Common myeloid progenitor, CD34-positive (primary cell): ENCODE measurements around the gene CASKIN2.

Source experiments
- CTCF ChIA-PET: fragments of 350-600 bp; sonication (Branson Sonifier 250); formaldehyde crosslinking; loops from one replicate; lab custom pipeline; 2021; ENCODE audit warnings: antibody characterized with exemption; lab: Charles Lee
- POLR2A ChIA-PET: fragments of 350-600 bp; sonication (Branson Sonifier 250); formaldehyde crosslinking; loops from one replicate; lab custom pipeline; 2021; ENCODE audit warnings: antibody characterized with exemption; lab: Charles Lee
- DNase-seq, 3 donors: peaks; one replicate each; pipeline versions ENCODE4 v3.0.0 to v3.0.0-alpha.2; 2013
- H3K27ac ChIP-seq, 2 experiments: 1 replicate in 1 of 2; 2 replicates in 1 of 2; pipeline ENCODE4 v1.7.0; 2013; ENCODE audit warnings: inconsistent platforms in 2 of 2, low read length in 2 of 2, mild to moderate bottlenecking in 2 of 2, low read depth in 1 of 2, moderate library complexity in 1 of 2; ENCODE audit not compliant: severe bottlenecking in 2 of 2, insufficient read depth in 1 of 2, poor library complexity in 1 of 2
- H3K27me3 ChIP-seq, 5 experiments: replicated peaks in 2 of 5; 1 replicate in 3 of 5; 2 replicates in 2 of 5; pipeline versions ENCODE4 v1.6.1 to v1.7.0; 2013; ENCODE audit warnings: low read length in 4 of 5, mild to moderate bottlenecking in 2 of 5, moderate library complexity in 2 of 5, inconsistent platforms in 1 of 5; ENCODE audit not compliant: insufficient read depth in 5 of 5, control insufficient read depth in 4 of 5
- H3K36me3 ChIP-seq, 4 experiments: 1 replicate in 2 of 4; 2 replicates in 2 of 4; pipeline versions ENCODE4 v1.6.1 to v1.7.0; 2013; ENCODE audit warnings: low read length in 3 of 4, control low read depth in 1 of 4, mild to moderate bottlenecking in 1 of 4; ENCODE audit not compliant: control insufficient read depth in 4 of 4, insufficient read depth in 4 of 4
- H3K4me1 ChIP-seq, 4 experiments: 1 replicate in 3 of 4; 2 replicates in 1 of 4; pipeline versions ENCODE4 v1.6.1 to v1.7.1; 2013; ENCODE audit warnings: low read length in 3 of 4, mild to moderate bottlenecking in 3 of 4, control low read depth in 1 of 4, inconsistent platforms in 1 of 4, moderate library complexity in 1 of 4; ENCODE audit not compliant: control insufficient read depth in 4 of 4, insufficient read depth in 4 of 4; ENCODE audit errors: control extremely low read depth in 1 of 4
- H3K4me3 ChIP-seq, 7 experiments: 1 replicate in 4 of 7; 2 replicates in 3 of 7; pipeline versions ENCODE4 v1.5.1 to v1.7.0; 2013; ENCODE audit warnings: mild to moderate bottlenecking in 7 of 7, low read length in 6 of 7, moderate library complexity in 6 of 7, inconsistent platforms in 2 of 7, low read depth in 2 of 7, control low read depth in 1 of 7; ENCODE audit not compliant: insufficient read depth in 4 of 7, control insufficient read depth in 1 of 7; ENCODE audit errors: extremely low read depth in 1 of 7
- H3K9me3 ChIP-seq, 5 experiments: 1 replicate in 4 of 5; 2 replicates in 1 of 5; pipeline versions ENCODE4 v1.6.1 to v1.7.1; 2013; ENCODE audit warnings: low read length in 4 of 5, mild to moderate bottlenecking in 2 of 5, inconsistent platforms in 1 of 5, low read depth in 1 of 5, moderate library complexity in 1 of 5; ENCODE audit not compliant: control insufficient read depth in 4 of 5, insufficient read depth in 2 of 5; ENCODE audit errors: control extremely low read depth in 1 of 5
- WGBS: methylation state at CpG from one replicate; pipeline ENCODE4 v1.1.5; 2013; ENCODE audit not compliant: insufficient coverage; 5-methylcytosine and 5-hydroxymethylcytosine counted together

The CASKIN2 gene

DNA sequence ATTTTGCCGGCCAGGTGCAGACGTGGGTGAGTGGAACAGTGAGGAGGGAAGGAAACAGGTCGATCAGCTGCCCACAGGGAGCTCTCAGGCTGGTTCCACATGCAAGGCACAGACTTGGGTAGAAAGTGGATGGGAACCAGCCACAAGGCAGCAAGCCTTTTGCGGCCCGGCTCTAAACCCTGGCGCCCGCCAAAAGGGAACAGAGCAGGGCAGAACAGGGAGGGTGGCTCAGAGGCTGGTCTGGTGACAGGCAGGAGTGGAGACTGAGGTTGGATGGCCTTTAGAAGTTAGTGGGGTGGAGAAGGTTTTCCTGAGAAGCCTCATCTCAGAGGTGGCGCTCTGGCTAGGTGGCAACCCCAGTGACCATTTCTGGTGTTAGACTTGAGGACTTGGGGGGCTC, 20.5 kb upstream of the CASKIN2 start:
- POLR2A ChIA-PET = no interaction called here
- H3K4me3 ChIP-seq = no peak overlapping the region
- H3K36me3 ChIP-seq = no peaks in the 10 kb centered on the region
- WGBS = 97% methylated on average over 8 of the region's 8 CpGs
- no peaks in the 10 kb centered on the region for H3K9me3 ChIP-seq
- H3K4me1 ChIP-seq = peaks cover 0 to 18% (median 14%) of the 10 kb centered on the region in 4 experiments
- DNase-seq = no peak
- no peaks in the 10 kb centered on the region for H3K27me3 ChIP-seq
- CTCF ChIA-PET = interaction anchor here (0.7 to 1.9 kb wide), 2 partner anchors 19 to 27 kb away, joined by 3 to 6 read pairs; partner anchors contain the start of gene TSEN54
- H3K27ac ChIP-seq = peak overlapping the region in 1 of 2 experiments; percentile 54

DNA sequence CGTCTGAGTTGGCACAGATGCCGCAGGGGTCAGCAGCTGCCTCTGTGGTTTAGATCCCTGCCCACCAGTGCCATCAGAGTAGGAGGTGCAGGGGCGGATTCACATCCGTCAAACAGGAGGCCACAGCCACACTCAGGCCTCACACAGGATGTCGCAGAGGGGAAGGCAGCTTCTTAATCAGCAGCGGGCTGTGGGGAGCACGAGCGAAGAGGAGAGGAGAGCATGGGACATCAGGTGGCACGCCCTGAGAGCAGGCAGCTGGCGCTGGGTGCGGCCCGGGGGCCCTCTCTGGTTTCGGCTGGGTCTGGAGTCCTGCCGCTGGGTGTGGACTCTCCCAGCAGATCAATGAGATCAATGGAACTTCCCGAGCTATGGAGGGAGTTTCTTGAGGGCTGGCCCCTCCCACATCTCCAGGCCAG, 19.8 kb upstream of the CASKIN2 start:
- Histone ChIP-seq H3K36me3 (no peaks in the 10 kb centered on the region), H3K27me3 (no peaks in the 10 kb centered on the region), H3K27ac (peak overlapping the region in 1 of 2 experiments; percentile 54), H3K4me3 (peak overlapping the region in 3 of 7 experiments; percentile 2 to 42 (median 36)), H3K4me1 (peaks cover 0 to 18% (median 14%) of the 10 kb centered on the region in 4 experiments), H3K9me3 (no peaks in the 10 kb centered on the region)
- ChIA-PET POLR2A (interaction anchor here (0.6 kb wide), 1 partner anchor 131 kb away, joined by 6 read pairs; no protein-coding TSS in a partner anchor), CTCF (interaction anchor here (0.7 to 1.9 kb wide), 5 partner anchors 9 to 46 kb away, joined by 3 to 6 read pairs (median 4); partner anchors contain the start of gene TSEN54)
- peak; percentile 31 to 79 (median 66) for DNase-seq
- WGBS = 28% methylated on average over 15 of the region's 15 CpGs

- 96% methylated on average over 5 of the region's 7 CpGs for WGBS
- H3K4me3 ChIP-seq = no peak overlapping the region
- no peaks in the 10 kb centered on the region for H3K36me3 ChIP-seq
- H3K27me3 ChIP-seq = peaks cover 0 to 5% (median 0%) of the 10 kb centered on the region in 5 experiments
- H3K4me1 ChIP-seq = peaks cover 0 to 19% (median 15%) of the 10 kb centered on the region in 4 experiments
- no peaks in the 10 kb centered on the region for H3K9me3 ChIP-seq
- DNase-seq = no peak
- ChIA-PET CTCF (interaction anchor here (1.2 kb wide), 1 partner anchor 13 kb away, joined by 3 read pairs; no protein-coding TSS in a partner anchor), POLR2A (no interaction called here)
- H3K27ac ChIP-seq = no peak overlapping the region
These were observed 16.4 kb upstream of the CASKIN2 start for GRCh38 chr17:75531721-75532072.

DNA sequence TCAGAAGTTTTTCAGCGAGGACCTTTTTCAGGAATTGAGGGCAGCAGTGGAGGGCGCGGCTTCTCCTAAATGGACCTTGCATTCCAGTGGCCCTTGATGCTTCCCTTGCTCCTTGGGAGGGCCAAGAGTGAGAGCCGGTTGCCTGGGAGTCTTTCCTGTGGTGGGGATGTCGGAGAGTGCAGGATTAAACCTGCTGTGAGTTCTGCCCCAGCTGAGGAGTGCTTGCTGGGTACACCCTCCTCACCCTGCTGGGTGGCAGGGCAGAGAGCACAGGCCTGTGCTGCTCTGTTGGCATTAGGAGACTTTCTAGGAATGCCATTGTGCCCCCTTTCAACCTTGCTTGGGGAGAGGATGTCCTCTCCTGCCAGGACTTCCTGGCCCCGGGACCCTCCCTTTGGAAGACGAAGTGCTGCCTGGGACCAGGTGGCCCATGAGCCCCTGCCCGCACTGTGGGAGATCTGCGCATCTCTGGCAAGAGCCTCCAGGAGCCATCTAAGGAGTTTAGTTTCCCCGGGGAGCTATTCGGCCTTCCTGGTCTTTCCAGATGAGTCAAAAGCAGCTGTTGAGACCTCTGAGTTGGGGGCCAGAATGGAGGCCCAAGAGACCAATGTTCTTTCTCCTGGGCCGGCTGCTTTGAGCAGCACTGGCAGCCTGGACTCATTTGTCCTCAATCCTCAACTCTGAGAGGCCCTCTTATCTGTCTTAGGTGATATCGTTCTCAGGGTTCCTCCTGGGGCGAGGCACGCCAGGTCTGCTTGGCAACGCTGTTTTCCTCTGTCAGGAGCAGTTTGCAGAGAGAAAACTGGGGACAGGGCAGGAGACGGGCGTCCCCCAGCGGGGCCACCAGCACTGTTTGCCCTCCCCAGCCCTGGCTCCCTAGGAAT, 15.7 kb upstream of the CASKIN2 start:
- peaks cover 0 to 11% (median 0%) of the 10 kb centered on the region in 5 experiments for H3K27me3 ChIP-seq
- peaks cover 0 to 24% (median 21%) of the 10 kb centered on the region in 4 experiments for H3K4me1 ChIP-seq
- H3K9me3 ChIP-seq = no peaks in the 10 kb centered on the region
- ChIA-PET CTCF (interaction anchor here (1.2 kb wide), 1 partner anchor 13 kb away, joined by 3 read pairs; no protein-coding TSS in a partner anchor), POLR2A (no interaction called here)
- H3K4me3 ChIP-seq = no peak overlapping the region
- H3K36me3 ChIP-seq = no peaks in the 10 kb centered on the region
- DNase-seq = no peak
- no peak overlapping the region for H3K27ac ChIP-seq
- 95% methylated on average over 17 of the region's 19 CpGs for WGBS

DNA sequence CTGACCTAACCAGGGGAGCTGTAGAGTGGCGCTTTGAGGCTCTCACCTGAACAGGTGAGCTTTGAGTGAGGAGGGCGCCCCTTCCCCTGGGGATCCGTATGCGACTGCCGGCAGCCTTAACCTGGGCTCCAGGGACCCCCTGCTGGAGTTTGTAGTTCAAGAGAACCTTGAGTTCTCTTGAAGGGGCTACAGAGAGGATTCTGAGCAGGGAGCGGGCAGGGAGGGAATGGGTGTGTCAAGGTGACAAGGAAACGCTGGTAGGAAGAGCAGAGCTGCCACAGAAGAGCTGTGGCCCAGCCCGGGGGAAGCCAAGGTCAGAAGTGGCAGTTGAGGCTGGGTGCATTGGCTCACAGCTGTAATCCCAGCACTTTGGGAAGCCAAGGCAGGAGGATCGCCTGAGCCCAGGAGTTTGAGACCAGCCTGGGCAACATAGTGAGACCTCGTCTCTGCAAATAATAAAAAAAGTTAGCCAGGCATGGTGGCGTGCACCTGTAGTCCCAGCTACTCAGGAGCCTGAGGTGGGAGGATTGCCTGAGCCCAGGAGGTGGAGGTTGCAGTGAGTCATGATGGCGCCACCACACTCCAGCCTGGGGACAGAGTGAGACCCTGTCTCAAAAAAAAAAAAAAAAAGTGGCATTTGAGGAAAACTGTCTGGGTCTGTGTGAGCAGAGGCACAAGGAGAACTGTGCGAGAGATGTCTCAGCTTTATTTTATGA, 11.4 kb upstream of the CASKIN2 start:
- H3K27me3 ChIP-seq = peaks cover 0 to 12% (median 0%) of the 10 kb centered on the region in 5 experiments
- peak in 1 of 3 donors; percentile 6 for DNase-seq
- H3K9me3 ChIP-seq = no peaks in the 10 kb centered on the region
- peak overlapping the region in 6 of 7 experiments; percentile 27 to 82 (median 64) for H3K4me3 ChIP-seq
- CTCF ChIA-PET = interaction anchor here (0.6 to 1.6 kb wide), 6 partner anchors 10 to 211 kb away, joined by 3 to 4 read pairs (median 3); partner anchors contain the start of gene TSEN54
- H3K4me1 ChIP-seq = peaks cover 0 to 20% (median 19%) of the 10 kb centered on the region in 4 experiments
- WGBS = 84% methylated on average over 9 of the region's 13 CpGs
- peaks cover 0 to 22% (median 11%) of the 10 kb centered on the region in 4 experiments for H3K36me3 ChIP-seq
- no peak overlapping the region for H3K27ac ChIP-seq
- POLR2A ChIA-PET = interaction anchor here (2.3 kb wide), 1 partner anchor 10 kb away, joined by 8 read pairs; the partner anchor contains the start of gene TSEN54

DNA sequence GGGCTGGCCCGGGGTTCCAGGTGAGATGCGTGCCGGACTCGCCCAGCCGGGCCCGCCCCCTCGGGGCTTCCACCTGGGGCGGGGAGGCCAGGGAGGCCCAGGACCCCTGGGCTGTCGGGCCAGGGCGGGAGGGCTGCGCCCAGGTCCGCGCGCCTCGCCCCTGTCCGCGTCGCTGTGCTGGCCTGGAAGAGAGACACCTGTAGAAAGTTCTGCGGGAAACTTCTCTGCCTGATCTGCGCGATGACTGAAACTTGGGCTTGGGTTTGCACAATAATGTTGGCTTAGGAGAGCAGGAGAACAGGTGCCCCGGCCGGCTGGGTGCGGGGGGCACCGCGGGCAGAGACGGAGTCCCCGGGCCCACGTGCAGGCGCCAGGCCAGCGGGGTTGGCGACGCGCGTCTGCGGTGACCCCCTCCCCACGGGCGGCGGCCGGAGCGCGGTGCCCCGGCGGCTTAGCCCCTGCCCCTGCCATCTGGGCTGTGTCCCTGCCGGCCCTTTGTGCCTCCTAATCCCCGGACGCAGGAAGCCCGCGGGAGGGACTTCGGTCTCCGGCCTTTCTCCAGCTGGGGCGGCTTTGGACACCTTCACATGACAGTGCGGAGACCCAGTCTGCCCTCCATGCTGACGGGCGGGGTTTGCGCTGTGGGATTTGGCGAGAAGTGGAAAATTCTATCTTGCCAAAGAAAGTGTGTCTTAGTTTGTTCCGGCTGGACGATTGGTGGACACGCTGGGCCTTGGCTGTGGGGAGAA, 10.6 kb upstream of the CASKIN2 start:
- ChIA-PET CTCF (interaction anchor here (0.9 to 1.6 kb wide), 11 partner anchors 9 to 264 kb away, joined by 3 to 6 read pairs (median 3); partner anchors contain the start of gene TSEN54), POLR2A (interaction anchor here (1.0 to 2.3 kb wide), 4 partner anchors 10 to 65 kb away, joined by 4 to 8 read pairs (median 5); partner anchors contain the start of gene TSEN54)
- 3% methylated on average over 44 of the region's 60 CpGs for WGBS
- Histone ChIP-seq H3K9me3 (no peaks in the 10 kb centered on the region), H3K4me1 (peaks cover 0 to 20% (median 19%) of the 10 kb centered on the region in 4 experiments), H3K27me3 (peaks cover 0 to 12% (median 0%) of the 10 kb centered on the region in 5 experiments), H3K36me3 (peaks cover 0 to 29% (median 13%) of the 10 kb centered on the region in 4 experiments), H3K27ac (no peak overlapping the region), H3K4me3 (peak overlapping the region; percentile 60 to 82 (median 65))
- peak in 1 of 3 donors; percentile 33 for DNase-seq
